Pulmonary artery endothelial cell (primary cell): ENCODE results near the gene SLC19A2. TPM values are rescaled to one million over a fixed set of nuclear protein-coding genes. Genes with fewer than 3 reads are reported as not detected.

Experiments
- total RNA-seq: library from RNA; depleted of rRNA; stranded (reverse); fragments of >200 nt; gene quantifications from 2 replicates; pipeline ENCODE4 v1.2.3, GENCODE V29; 2014

Gene SLC19A2
- total RNA-seq, 1 donor from 2014 or later, result 8.8 TPM

Other genes with a start within 250 kb of the SLC19A2 start
- gene NME7, start 118.1 kb downstream of the SLC19A2 start, total RNA-seq, result 20.3 and 30.8 TPM in 2 replicates
- 21.2 and 27.1 TPM in 2 replicates for gene BLZF1, start 117.7 kb downstream of the SLC19A2 start, total RNA-seq
- 0.74 and 0.86 TPM in 2 replicates for gene CCDC181, start 58.5 kb downstream of the SLC19A2 start, total RNA-seq
- 0.04 and 0.13 TPM in 2 replicates for gene F5, start 100.5 kb upstream of the SLC19A2 start, total RNA-seq
- gene SELP, start 144.2 kb upstream of the SLC19A2 start, total RNA-seq, result 1.8 and 3.3 TPM in 2 replicates
- gene SELL, start 225.7 kb upstream of the SLC19A2 start, total RNA-seq, result 1.5 and 2.3 TPM in 2 replicates
- gene SELE, start 248.1 kb upstream of the SLC19A2 start, total RNA-seq, result 2.1 and 2.8 TPM in 2 replicates